Vagina (tissue), 2 donors: ENCODE measurements around the gene MYL3. TPM values are rescaled to one million over a fixed set of nuclear protein-coding genes. Genes with fewer than 3 reads are reported as not detected.
A peak's percentile ranks its signal among the peaks of the same experiment; 100 is the strongest.

Experiments
- DNase-seq, 2 donors: peaks; one replicate each; pipeline ENCODE4 v3.0.0-alpha.2; 2017; ENCODE audit errors: extremely low spot score in 2 of 2
- H3K27ac ChIP-seq: fragments of 200-600 bp; sonication (generic); one replicate; pipeline ENCODE4 v1.5.1; 2019
- H3K27me3 ChIP-seq: fragments of 200-600 bp; sonication (generic); one replicate; pipeline ENCODE4 v1.5.1; 2019
- H3K36me3 ChIP-seq, 2 donors: fragments of 200-600 bp; sonication (generic); one replicate each; pipeline ENCODE4 v1.5.1; 2017 to 2019
- H3K4me1 ChIP-seq: fragments of 200-600 bp; sonication (generic); one replicate; pipeline ENCODE4 v1.5.1; 2019
- H3K4me3 ChIP-seq, 2 donors: fragments of 200-600 bp; sonication (generic); 1 replicate in 1 of 2; 2 replicates in 1 of 2; pipeline ENCODE4 v1.5.1; 2016 to 2019
- H3K9me3 ChIP-seq: fragments of 200-600 bp; sonication (generic); one replicate; pipeline ENCODE4 v1.5.1; 2019
- POLR2A ChIP-seq, 2 donors: fragments of 450-650 bp; IDR thresholded peaks; one replicate each; pipeline ENCODE4 v1.6.1; 2017; ENCODE audit warnings: antibody characterized with exemption in 2 of 2, mild to moderate bottlenecking in 2 of 2, moderate library complexity in 2 of 2
- POLR2AphosphoS5 ChIP-seq, 2 donors: sonication (generic); formaldehyde crosslinking; IDR thresholded peaks; one replicate each; pipeline ENCODE4 v1.9.0; 2017; ENCODE audit warnings: antibody characterized with exemption in 2 of 2, mild to moderate bottlenecking in 2 of 2, low read depth in 1 of 2; ENCODE audit not compliant: insufficient read depth in 1 of 2
- intact Hi-C: fragments of 100-400 bp; cut with DNase I; formaldehyde crosslinking; loops from one replicate; pipeline ENCODE4 v1.15.1; 2023
- total RNA-seq: library from RNA; depleted of rRNA; stranded (reverse); fragments of >200 nt; gene quantifications from one replicate; pipeline ENCODE4 v1.2.3, GENCODE V29; 2016
- TF ChIP-seq, protein P1 (sequence below), 3 experiments: fragments of 450-650 bp in 2 of 3; fragments of 200-600 bp in 1 of 3; sonication (generic) in 1 of 3; IDR thresholded peaks; one replicate each; pipeline ENCODE4 v1.5.1; 2017 to 2019; ENCODE audit warnings: antibody characterized with exemption in 3 of 3, mild to moderate bottlenecking in 2 of 3, moderate library complexity in 2 of 3

The MYL3 gene
- total RNA-seq, 1 donor from 2014 or later = not detected

DNA sequence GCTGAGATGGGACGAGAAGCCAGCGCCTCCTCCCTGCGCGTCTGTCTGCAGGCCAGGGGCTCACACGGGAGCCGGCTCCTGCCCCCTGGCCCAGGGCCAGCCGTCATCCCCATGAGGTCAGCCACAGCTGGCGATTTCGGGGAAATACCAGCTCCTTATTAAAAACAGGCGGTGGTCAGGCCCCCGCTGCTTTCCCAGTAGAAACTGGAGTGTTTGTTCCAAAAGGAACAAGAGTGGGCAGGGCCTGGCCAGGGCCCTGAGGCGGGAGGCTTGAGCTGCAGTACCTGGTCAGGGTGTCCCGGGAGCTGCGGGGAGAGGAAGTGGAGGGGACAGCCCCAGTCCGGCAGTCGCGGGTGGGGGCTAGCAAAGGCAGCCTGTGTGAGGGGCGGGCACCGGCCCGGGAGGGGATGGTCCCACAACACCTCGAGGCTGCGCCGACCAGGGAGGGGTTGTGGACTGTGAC, 17.8 kb downstream of the MYL3 start:
- intact Hi-C loops = no loop called here
- Histone ChIP-seq H3K36me3 (no peaks in the 10 kb centered on the region), H3K9me3 (peaks cover 8% of the 10 kb centered on the region), H3K4me1 (peaks cover 27% of the 10 kb centered on the region), H3K4me3 (peak overlapping the region; percentile 48 to 58), H3K27me3 (no peaks in the 10 kb centered on the region), H3K27ac (peak overlapping the region; percentile 73)
- TF ChIP-seq POLR2A (IDR thresholded peaks at IDR 0.05) (no peak), POLR2AphosphoS5 (IDR thresholded peaks at IDR 0.05; ENCODE audit: insufficient read depth in 1 of 2, low read depth in 1 of 2) (peak; percentile 51 to 83)
- DNase-seq = peak in 1 of 2 donors; percentile 95

GRCh38 chr3:46844881-46845312, 18.3 kb downstream of the MYL3 start:
- TF ChIP-seq, protein P1, sequence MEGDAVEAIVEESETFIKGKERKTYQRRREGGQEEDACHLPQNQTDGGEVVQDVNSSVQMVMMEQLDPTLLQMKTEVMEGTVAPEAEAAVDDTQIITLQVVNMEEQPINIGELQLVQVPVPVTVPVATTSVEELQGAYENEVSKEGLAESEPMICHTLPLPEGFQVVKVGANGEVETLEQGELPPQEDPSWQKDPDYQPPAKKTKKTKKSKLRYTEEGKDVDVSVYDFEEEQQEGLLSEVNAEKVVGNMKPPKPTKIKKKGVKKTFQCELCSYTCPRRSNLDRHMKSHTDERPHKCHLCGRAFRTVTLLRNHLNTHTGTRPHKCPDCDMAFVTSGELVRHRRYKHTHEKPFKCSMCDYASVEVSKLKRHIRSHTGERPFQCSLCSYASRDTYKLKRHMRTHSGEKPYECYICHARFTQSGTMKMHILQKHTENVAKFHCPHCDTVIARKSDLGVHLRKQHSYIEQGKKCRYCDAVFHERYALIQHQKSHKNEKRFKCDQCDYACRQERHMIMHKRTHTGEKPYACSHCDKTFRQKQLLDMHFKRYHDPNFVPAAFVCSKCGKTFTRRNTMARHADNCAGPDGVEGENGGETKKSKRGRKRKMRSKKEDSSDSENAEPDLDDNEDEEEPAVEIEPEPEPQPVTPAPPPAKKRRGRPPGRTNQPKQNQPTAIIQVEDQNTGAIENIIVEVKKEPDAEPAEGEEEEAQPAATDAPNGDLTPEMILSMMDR (IDR thresholded peaks at IDR 0.05) = no peak
- TF ChIP-seq POLR2A (IDR thresholded peaks at IDR 0.05) = no peak
- TF ChIP-seq POLR2AphosphoS5 (IDR thresholded peaks at IDR 0.05; ENCODE audit: insufficient read depth in 1 of 2, low read depth in 1 of 2) = no peak
- peaks cover 8% of the 10 kb centered on the region for H3K9me3 ChIP-seq
- DNase-seq = peak in 1 of 2 donors; percentile 87
- H3K4me1 ChIP-seq = peaks cover 27% of the 10 kb centered on the region
- peak overlapping the region; percentile 73 for H3K27ac ChIP-seq
- no peaks in the 10 kb centered on the region for H3K27me3 ChIP-seq
- H3K36me3 ChIP-seq = no peaks in the 10 kb centered on the region
- intact Hi-C loops = no loop called here
- peak overlapping the region; percentile 48 to 58 for H3K4me3 ChIP-seq

DNA sequence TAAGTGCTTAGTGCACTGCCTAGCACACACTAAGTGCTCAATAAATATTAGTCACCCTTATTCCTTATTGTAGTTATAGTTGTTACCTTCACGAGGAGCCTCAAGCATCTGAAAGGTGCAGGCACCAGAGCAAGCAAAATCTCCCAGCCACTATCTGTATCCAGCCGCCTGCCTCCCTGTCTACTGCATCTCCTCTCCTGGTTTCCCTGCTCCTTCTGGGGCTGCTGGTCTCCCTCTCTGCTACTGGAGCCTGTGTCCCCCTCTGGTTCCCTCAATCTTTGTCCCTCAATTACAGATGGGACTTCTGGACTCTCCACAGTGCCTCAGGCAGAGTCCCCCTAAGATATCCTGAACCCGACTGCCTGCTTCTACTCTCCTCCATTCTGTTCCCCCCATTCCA, 18.8 kb downstream of the MYL3 start:
- DNase-seq = no peak
- peaks cover 27% of the 10 kb centered on the region for H3K4me1 ChIP-seq
- H3K36me3 ChIP-seq = no peaks in the 10 kb centered on the region
- no peaks in the 10 kb centered on the region for H3K27me3 ChIP-seq
- TF ChIP-seq, protein P1 (IDR thresholded peaks at IDR 0.05) = no peak
- TF ChIP-seq POLR2A (IDR thresholded peaks at IDR 0.05) = no peak
- TF ChIP-seq POLR2AphosphoS5 (IDR thresholded peaks at IDR 0.05; ENCODE audit: insufficient read depth in 1 of 2, low read depth in 1 of 2) = no peak
- no peak overlapping the region for H3K27ac ChIP-seq
- H3K4me3 ChIP-seq = peak overlapping the region in 1 of 2 donors; percentile 58
- intact Hi-C loops = no loop called here
- H3K9me3 ChIP-seq = peaks cover 8% of the 10 kb centered on the region

GRCh38 chr3:46843508-46843907, 19.7 kb downstream of the MYL3 start:
- H3K4me3 ChIP-seq = no peak overlapping the region
- TF ChIP-seq POLR2A (IDR thresholded peaks at IDR 0.05) (no peak), POLR2AphosphoS5 (IDR thresholded peaks at IDR 0.05; ENCODE audit: insufficient read depth in 1 of 2, low read depth in 1 of 2) (no peak)
- TF ChIP-seq, protein P1 (IDR thresholded peaks at IDR 0.05) = no peak
- H3K27ac ChIP-seq = no peak overlapping the region
- H3K9me3 ChIP-seq = peaks cover 8% of the 10 kb centered on the region
- no peaks in the 10 kb centered on the region for H3K27me3 ChIP-seq
- no peak for DNase-seq
- no peaks in the 10 kb centered on the region for H3K36me3 ChIP-seq
- intact Hi-C loops = no loop called here
- H3K4me1 ChIP-seq = peaks cover 27% of the 10 kb centered on the region

- DNase-seq = no peak
- peaks cover 8% of the 10 kb centered on the region for H3K9me3 ChIP-seq
These were observed 22.8 kb downstream of the MYL3 start for GRCh38 chr3:46840491-46840890.

More at GRCh38 chr3:46840491-46840890, 22.8 kb downstream of the MYL3 start:
- TF ChIP-seq POLR2AphosphoS5 (IDR thresholded peaks at IDR 0.05; ENCODE audit: insufficient read depth in 1 of 2, low read depth in 1 of 2) (no peak), POLR2A (IDR thresholded peaks at IDR 0.05) (no peak)
- TF ChIP-seq, protein P1 (IDR thresholded peaks at IDR 0.05) = no peak
- Histone ChIP-seq H3K27ac (no peak overlapping the region), H3K4me1 (peaks cover 7% of the 10 kb centered on the region), H3K27me3 (no peaks in the 10 kb centered on the region), H3K36me3 (peaks cover 0 to 3% of the 10 kb centered on the region in 2 donors), H3K4me3 (no peak overlapping the region)
- intact Hi-C loops = no loop called here
